H1 (cell line): Measurements from ENCODE around the gene NSDHL. TPM values are rescaled to one million over a fixed set of nuclear protein-coding genes. Genes with fewer than 3 reads are reported as not detected.

Source experiments
- MAX ChIP-seq: IDR thresholded peaks from 2 replicates; pipeline ENCODE4 v1.6.1; 2012; ENCODE audit warnings: inconsistent platforms
- RXRA ChIP-seq: IDR thresholded peaks from 2 replicates; pipeline ENCODE4 v1.6.1; 2011; ENCODE audit warnings: low read depth, mild to moderate bottlenecking, low read length, moderate library complexity; ENCODE audit not compliant: insufficient read depth
- polyA plus RNA-seq, 7 experiments: library from polyadenylated mRNA; depleted of rRNA in 3 of 7; stranded (reverse) in 5 of 7; unstranded in 2 of 7; fragments of >200 nt in 5 of 7; fragments of 200-250 nt in 2 of 7; gene quantifications; 1 replicate in 5 of 7; 2 replicates in 1 of 7; 4 replicates in 1 of 7; pipeline versions ENCODE4 v1.2.1 to v1.2.3, GENCODE V29; 2011 to 2013; ENCODE audit warnings: missing spikeins in 2 of 7, mixed read lengths in 2 of 7
- total RNA-seq: library from RNA; stranded (reverse); fragmentation: NEBNext Ultra II Directional; extraction: Animal tissue kit (Norgen Biotek cat#: 25700); gene quantifications from 2 replicates; pipeline ENCODE4 v1.2.1, GENCODE V29; 2021

The NSDHL gene
- total and polyA plus RNA-seq, 2 of the 8 experiments (the other 6 are each of a cell fraction or from before 2014, with no cell fraction given), result 31.5 to 34.6 TPM

GRCh38 chrX:152818356-152818755 is 12.5 kb upstream of the NSDHL start (continued):
- TF ChIP-seq RXRA, result no peak
- TF ChIP-seq MAX, result no peak
